CD8-positive, alpha-beta memory T cell (primary cell): ENCODE results near the gene ZNF329. TPM values are rescaled to one million over a fixed set of nuclear protein-coding genes. Genes with fewer than 3 reads are reported as not detected.

Experiments
- CTCF ChIA-PET: fragments of 350-600 bp; sonication (Branson Sonifier 250); formaldehyde crosslinking; loops from one replicate; lab custom pipeline; 2021; ENCODE audit warnings: antibody characterized with exemption; lab: Charles Lee
- POLR2A ChIA-PET: fragments of 350-600 bp; sonication (Branson Sonifier 250); formaldehyde crosslinking; loops from one replicate; lab custom pipeline; 2021; ENCODE audit warnings: antibody characterized with exemption; lab: Charles Lee
- DNase-seq, 5 donors: peaks; one replicate each; pipeline versions ENCODE4 v3.0.0 to v3.0.0-alpha.2; 2020 to 2022; ENCODE audit warnings: mixed read lengths in 1 of 5
- H3K27ac ChIP-seq: one replicate; pipeline ENCODE4 v1.7.0; 2013; ENCODE audit warnings: low read depth, mild to moderate bottlenecking, low read length, moderate library complexity
- H3K27me3 ChIP-seq: 2 replicates; pipeline ENCODE4 v1.7.0; 2013; ENCODE audit warnings: low read length, mild to moderate bottlenecking; ENCODE audit not compliant: insufficient read depth, poor library complexity, severe bottlenecking
- H3K36me3 ChIP-seq: 2 replicates; pipeline ENCODE4 v1.7.0; 2013; ENCODE audit warnings: mild to moderate bottlenecking, low read length, moderate library complexity; ENCODE audit not compliant: insufficient read depth
- H3K4me1 ChIP-seq: 2 replicates; pipeline ENCODE4 v1.7.0; 2013; ENCODE audit warnings: mild to moderate bottlenecking, low read length, moderate library complexity; ENCODE audit not compliant: insufficient read depth
- H3K4me3 ChIP-seq: 2 replicates; pipeline ENCODE4 v1.7.0; 2013; ENCODE audit warnings: mild to moderate bottlenecking, low read length
- H3K9me3 ChIP-seq: 2 replicates; pipeline ENCODE4 v1.7.0; 2013; ENCODE audit warnings: mild to moderate bottlenecking, low read length
- H3K27ac Mint-ChIP-seq, 8 donors: one replicate each; pipeline ENCODE4 v1.8.0; 2020 to 2021; ENCODE audit warnings: mixed read lengths in 8 of 8, mild to moderate bottlenecking in 6 of 8, inconsistent platforms in 3 of 8, moderate library complexity in 3 of 8
- H3K27me3 Mint-ChIP-seq, 2 donors: one replicate each; pipeline ENCODE4 v1.8.0; 2020 to 2021; ENCODE audit warnings: mixed read lengths in 2 of 2, mild to moderate bottlenecking in 1 of 2, moderate library complexity in 1 of 2
- H3K36me3 Mint-ChIP-seq, 3 donors: one replicate each; pipeline ENCODE4 v1.8.0; 2020 to 2021; ENCODE audit warnings: mixed read lengths in 3 of 3, inconsistent platforms in 1 of 3, mild to moderate bottlenecking in 1 of 3
- H3K4me1 Mint-ChIP-seq, 3 donors: one replicate each; pipeline ENCODE4 v1.8.0; 2020 to 2021; ENCODE audit warnings: mixed read lengths in 3 of 3, inconsistent platforms in 1 of 3, mild to moderate bottlenecking in 1 of 3
- H3K4me3 Mint-ChIP-seq, 7 donors: one replicate each; pipeline ENCODE4 v1.8.0; 2020 to 2021; ENCODE audit warnings: mixed read lengths in 7 of 7, mild to moderate bottlenecking in 6 of 7, moderate library complexity in 4 of 7, inconsistent platforms in 2 of 7
- H3K9me3 Mint-ChIP-seq, 5 donors: one replicate each; pipeline ENCODE4 v1.8.0; 2020 to 2022; ENCODE audit warnings: mixed read lengths in 5 of 5, mild to moderate bottlenecking in 3 of 5, moderate library complexity in 2 of 5, inconsistent platforms in 1 of 5
- polyA plus RNA-seq: library from polyadenylated mRNA; unstranded; fragments of 300-500 nt; fragmentation: Illumina TruSeq; gene quantifications from one replicate; pipeline ENCODE4 v1.2.3, GENCODE V29; 2021
- total RNA-seq, 2 experiments: library from RNA; stranded (reverse); gene quantifications; one replicate each; pipeline ENCODE4 v1.2.3, GENCODE V29; 2021

Gene ZNF329
- total and polyA plus RNA-seq, 3 experiments from 2014 or later = 8.7 to 10.3 (median 9.1) TPM

DNA sequence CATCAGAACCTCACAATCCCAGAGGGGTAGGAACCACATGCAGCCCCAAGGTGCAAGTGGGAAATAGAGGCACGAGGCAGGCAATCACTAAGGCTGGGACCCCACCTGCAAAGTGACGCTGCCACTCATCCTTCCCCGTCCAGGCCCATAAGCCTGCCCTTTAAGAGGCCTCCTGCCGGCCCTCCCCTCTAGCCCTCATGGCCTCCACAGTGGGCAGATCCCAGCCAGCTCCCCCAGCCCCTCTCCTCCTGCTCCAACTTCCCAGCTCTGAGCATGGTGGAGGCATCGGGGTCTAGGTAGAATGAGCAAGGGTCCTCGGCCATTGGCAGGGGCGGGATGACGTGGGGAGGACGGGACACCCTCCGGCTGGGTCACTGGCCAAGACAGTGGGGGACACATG lies 55.3 kb downstream of the ZNF329 start:
- Histone ChIP-seq H3K36me3 (no peaks in the 10 kb centered on the region), H3K4me1 (peaks cover 10% of the 10 kb centered on the region), H3K4me3 (no peak overlapping the region), H3K27me3 (no peaks in the 10 kb centered on the region), H3K9me3 (peaks cover 8% of the 10 kb centered on the region), H3K27ac (no peak overlapping the region)
- H3K4me3 Mint-ChIP-seq = no peak overlapping the region
- DNase-seq = no peak
- ChIA-PET POLR2A (interaction anchor here (0.6 kb wide), 1 partner anchor 588 kb away, joined by 3 read pairs; no protein-coding TSS in a partner anchor), CTCF (no interaction called here)
- H3K4me1 Mint-ChIP-seq = peaks cover 8 to 23% (median 19%) of the 10 kb centered on the region in 3 donors
- peaks cover 4 to 31% (median 20%) of the 10 kb centered on the region in 3 donors for H3K36me3 Mint-ChIP-seq
- peaks cover 0 to 51% (median 47%) of the 10 kb centered on the region in 5 donors for H3K9me3 Mint-ChIP-seq
- peak overlapping the region in 1 of 8 donors; percentile 38 for H3K27ac Mint-ChIP-seq
- peaks cover 0 to 3% of the 10 kb centered on the region in 2 donors for H3K27me3 Mint-ChIP-seq

DNA sequence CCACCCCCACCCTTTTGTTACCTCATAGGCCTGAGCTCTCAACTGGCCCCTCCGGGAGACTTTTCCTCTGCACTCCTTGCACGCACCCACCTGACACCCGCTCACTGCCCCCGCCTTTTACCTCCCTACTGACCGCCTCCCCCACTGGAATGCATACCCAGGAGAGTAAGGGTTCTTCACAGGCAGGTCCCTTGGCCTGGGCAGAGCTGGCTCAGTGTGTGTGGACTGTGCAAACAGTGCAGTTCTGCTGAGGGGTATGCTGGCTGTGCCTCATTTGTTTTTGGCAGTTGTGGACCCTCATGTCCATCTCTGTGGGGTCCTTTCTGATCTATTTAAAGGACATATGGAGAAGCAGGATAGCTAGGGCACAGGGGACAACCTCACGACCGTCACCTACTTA lies 57.5 kb downstream of the ZNF329 start:
- Mint-ChIP-seq H3K4me1 (peaks cover under 1 to 16% (median 11%) of the 10 kb centered on the region in 3 donors), H3K4me3 (no peak overlapping the region), H3K9me3 (peaks cover 0 to 38% (median 36%) of the 10 kb centered on the region in 5 donors), H3K27me3 (no peaks in the 10 kb centered on the region), H3K36me3 (peaks cover 0 to 26% (median 19%) of the 10 kb centered on the region in 3 donors), H3K27ac (no peak overlapping the region)
- H3K27me3 ChIP-seq = no peaks in the 10 kb centered on the region
- H3K4me3 ChIP-seq = no peak overlapping the region
- no peaks in the 10 kb centered on the region for H3K36me3 ChIP-seq
- ChIA-PET POLR2A (interaction anchor here (0.5 kb wide), 1 partner anchor 642 kb away, joined by 6 read pairs; no protein-coding TSS in a partner anchor), CTCF (no interaction called here)
- peaks cover 4% of the 10 kb centered on the region for H3K9me3 ChIP-seq
- peaks cover 6% of the 10 kb centered on the region for H3K4me1 ChIP-seq
- no peak for DNase-seq
- H3K27ac ChIP-seq = no peak overlapping the region

DNA sequence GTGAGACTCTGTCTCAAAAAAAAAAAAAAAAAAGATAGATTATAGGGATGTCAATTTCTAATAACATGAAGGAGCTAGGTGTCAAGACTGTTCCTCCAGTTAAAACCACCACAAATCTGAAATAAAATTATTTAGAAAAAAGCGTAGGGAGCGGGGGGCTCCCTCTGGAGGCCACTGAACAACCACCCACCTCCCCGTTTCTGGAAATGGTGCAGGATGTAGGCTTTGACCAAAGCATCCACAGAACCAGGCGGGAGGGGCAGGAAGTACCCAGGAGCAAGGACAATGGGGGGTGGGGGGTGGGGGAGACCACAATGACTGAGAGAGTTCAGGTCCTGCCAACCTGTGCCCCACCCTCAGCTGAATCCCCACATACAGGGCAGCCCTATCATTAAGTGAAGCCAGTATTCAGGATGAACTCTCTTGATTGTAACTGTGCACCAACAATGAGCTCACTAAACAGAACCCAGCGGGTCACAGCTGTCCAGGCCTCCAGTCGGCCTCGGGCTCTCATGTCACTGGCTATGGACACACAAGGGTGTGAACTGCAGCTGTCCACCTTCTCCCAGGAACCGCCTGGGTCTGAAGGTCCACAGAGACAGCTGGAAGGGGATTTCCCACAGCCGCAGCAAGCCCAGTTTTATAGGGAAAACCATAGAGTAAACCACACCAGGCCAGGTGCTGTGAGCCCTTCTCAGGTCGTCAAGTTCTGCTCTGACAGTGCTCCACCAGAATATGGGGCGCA lies 59.2 kb downstream of the ZNF329 start:
- H3K4me1 ChIP-seq = no peaks in the 10 kb centered on the region
- ChIA-PET CTCF (no interaction called here), POLR2A (no interaction called here)
- peaks cover 4% of the 10 kb centered on the region for H3K9me3 ChIP-seq
- Mint-ChIP-seq H3K36me3 (peaks cover 0 to 28% (median 27%) of the 10 kb centered on the region in 3 donors), H3K9me3 (peaks cover 0 to 37% (median 29%) of the 10 kb centered on the region in 5 donors), H3K4me3 (no peak overlapping the region), H3K4me1 (peaks cover 0 to 5% (median 5%) of the 10 kb centered on the region in 3 donors), H3K27me3 (no peaks in the 10 kb centered on the region), H3K27ac (peak overlapping the region in 1 of 8 donors; percentile 88)
- no peaks in the 10 kb centered on the region for H3K27me3 ChIP-seq
- no peak for DNase-seq
- no peaks in the 10 kb centered on the region for H3K36me3 ChIP-seq
- no peak overlapping the region for H3K27ac ChIP-seq
- H3K4me3 ChIP-seq = no peak overlapping the region

DNA sequence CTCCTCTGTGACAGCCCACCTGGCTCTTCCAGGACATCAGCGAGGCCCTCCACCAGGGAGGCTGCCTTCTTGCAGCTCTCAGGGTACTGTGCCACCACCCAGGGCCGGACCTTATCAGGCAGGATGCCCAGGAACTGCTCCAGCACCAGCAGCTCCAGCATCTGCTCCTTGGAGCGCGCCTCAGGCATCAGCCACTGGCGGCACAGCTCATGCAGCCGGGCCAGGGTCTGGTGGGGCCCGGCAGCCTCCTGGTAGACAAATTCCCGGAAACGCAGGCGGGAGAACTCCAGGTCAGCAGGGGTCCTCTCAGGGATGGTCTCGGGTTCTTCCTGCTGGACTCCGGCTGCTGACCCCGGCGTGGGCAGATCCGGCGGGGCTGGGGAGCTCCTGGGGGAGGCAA lies 60.7 kb downstream of the ZNF329 start:
- CTCF ChIA-PET = no interaction called here
- H3K36me3 Mint-ChIP-seq = peaks cover 0 to 24% (median 24%) of the 10 kb centered on the region in 3 donors

DNA sequence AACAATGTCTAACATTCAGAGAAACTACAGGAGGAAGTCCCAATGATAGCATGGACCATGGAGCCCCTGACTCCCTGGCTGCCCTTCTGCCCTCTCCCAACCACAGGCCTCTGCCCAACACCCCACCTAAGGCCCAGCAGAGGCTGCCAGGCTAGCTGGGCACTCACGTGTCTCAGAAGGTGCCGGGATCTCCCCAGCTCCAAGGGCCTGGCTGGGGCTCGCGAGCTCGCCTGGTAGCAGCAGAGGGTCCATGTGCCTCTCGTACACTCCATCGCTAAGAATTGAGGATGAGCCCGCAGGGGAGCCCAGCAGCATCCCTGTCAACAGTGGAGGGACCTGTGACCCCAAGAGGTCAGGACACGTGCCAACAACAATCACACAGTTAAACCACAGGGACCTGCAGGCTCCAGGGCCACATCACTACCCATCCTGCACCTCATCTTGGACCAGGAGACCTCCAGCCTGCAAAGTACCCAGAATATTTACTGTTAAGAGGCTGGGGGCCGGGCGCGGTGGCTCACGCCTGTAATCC lies 62.0 kb downstream of the ZNF329 start:
- Histone ChIP-seq H3K9me3 (peaks cover 4% of the 10 kb centered on the region), H3K36me3 (no peaks in the 10 kb centered on the region), H3K4me3 (no peak overlapping the region), H3K27me3 (no peaks in the 10 kb centered on the region), H3K27ac (no peak overlapping the region), H3K4me1 (no peaks in the 10 kb centered on the region)
- CTCF ChIA-PET = no interaction called here
- Mint-ChIP-seq H3K4me3 (no peak overlapping the region), H3K9me3 (peaks cover 0 to 33% (median 29%) of the 10 kb centered on the region in 5 donors), H3K27me3 (no peaks in the 10 kb centered on the region), H3K27ac (no peak overlapping the region), H3K36me3 (peaks cover 0 to 30% (median 29%) of the 10 kb centered on the region in 3 donors), H3K4me1 (peaks cover 0 to 2% (median 0%) of the 10 kb centered on the region in 3 donors)
- POLR2A ChIA-PET = no interaction called here
- no peak for DNase-seq

More for the DNA sequence above, 60.7 kb downstream of the ZNF329 start:
- Mint-ChIP-seq H3K4me1 (peaks cover 0 to 2% (median 0%) of the 10 kb centered on the region in 3 donors), H3K9me3 (peaks cover 0 to 33% (median 26%) of the 10 kb centered on the region in 5 donors), H3K27ac (no peak overlapping the region), H3K27me3 (no peaks in the 10 kb centered on the region), H3K4me3 (no peak overlapping the region)
- POLR2A ChIA-PET = no interaction called here
- no peak for DNase-seq
- H3K9me3 ChIP-seq = peaks cover 4% of the 10 kb centered on the region
- no peaks in the 10 kb centered on the region for H3K27me3 ChIP-seq
- no peaks in the 10 kb centered on the region for H3K36me3 ChIP-seq
- no peaks in the 10 kb centered on the region for H3K4me1 ChIP-seq
- no peak overlapping the region for H3K4me3 ChIP-seq
- no peak overlapping the region for H3K27ac ChIP-seq

DNA sequence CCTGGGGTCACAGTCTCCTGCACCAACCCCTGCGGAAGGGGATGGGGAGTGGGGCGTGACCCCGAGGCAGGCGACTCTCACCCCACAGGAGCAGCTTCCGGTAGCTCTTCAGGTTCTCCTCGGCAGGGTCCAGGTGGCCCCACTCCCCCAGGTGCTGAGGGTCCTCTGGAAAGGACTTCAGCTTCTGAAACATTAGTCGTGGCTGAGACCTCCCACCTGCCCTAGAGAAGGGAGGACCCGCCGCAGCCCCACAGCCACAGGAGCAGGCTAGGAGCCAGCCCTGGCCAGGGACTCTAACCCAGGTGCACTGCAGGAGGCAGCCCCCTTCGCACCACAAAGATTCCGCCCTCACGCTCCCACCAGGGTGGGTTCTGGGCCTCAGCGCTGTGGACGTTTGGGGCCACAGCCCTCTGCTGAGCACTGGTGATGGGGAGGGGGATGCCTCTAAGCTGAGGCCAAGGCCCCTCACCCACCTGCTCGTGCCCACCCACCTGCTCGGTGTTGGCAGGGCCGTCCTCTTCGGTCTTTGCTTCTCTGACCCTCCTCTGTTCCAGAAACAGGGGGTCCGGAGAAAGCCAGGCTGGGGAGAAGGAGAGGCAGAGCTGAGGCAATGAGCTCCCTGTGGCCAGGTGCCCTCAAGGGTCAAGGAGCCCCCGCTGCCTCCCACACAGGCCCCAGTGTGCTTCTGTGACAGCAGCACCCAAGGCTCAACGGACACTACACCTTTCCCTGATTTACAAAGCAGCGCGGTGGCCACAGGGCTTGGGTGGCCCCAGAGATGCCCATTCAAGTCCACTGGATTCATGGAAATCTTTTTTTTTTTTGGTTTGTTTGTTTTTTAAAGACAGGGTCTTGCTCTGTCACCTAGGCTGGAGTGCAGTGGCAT lies 63.5 kb downstream of the ZNF329 start:
- DNase-seq = no peak
- no peaks in the 10 kb centered on the region for H3K4me1 Mint-ChIP-seq
- Histone ChIP-seq H3K9me3 (peaks cover 9% of the 10 kb centered on the region), H3K27me3 (no peaks in the 10 kb centered on the region), H3K36me3 (no peaks in the 10 kb centered on the region), H3K27ac (no peak overlapping the region), H3K4me3 (no peak overlapping the region), H3K4me1 (no peaks in the 10 kb centered on the region)
- no peaks in the 10 kb centered on the region for H3K27me3 Mint-ChIP-seq
- H3K9me3 Mint-ChIP-seq = peaks cover 0 to 35% (median 33%) of the 10 kb centered on the region in 5 donors
- ChIA-PET CTCF (no interaction called here), POLR2A (interaction anchor here (0.5 kb wide), 1 partner anchor 703 kb away, joined by 4 read pairs; no protein-coding TSS in a partner anchor)
- peaks cover 0 to 30% (median 27%) of the 10 kb centered on the region in 3 donors for H3K36me3 Mint-ChIP-seq
- no peak overlapping the region for H3K4me3 Mint-ChIP-seq
- H3K27ac Mint-ChIP-seq = peak overlapping the region in 1 of 8 donors; percentile 77

DNA sequence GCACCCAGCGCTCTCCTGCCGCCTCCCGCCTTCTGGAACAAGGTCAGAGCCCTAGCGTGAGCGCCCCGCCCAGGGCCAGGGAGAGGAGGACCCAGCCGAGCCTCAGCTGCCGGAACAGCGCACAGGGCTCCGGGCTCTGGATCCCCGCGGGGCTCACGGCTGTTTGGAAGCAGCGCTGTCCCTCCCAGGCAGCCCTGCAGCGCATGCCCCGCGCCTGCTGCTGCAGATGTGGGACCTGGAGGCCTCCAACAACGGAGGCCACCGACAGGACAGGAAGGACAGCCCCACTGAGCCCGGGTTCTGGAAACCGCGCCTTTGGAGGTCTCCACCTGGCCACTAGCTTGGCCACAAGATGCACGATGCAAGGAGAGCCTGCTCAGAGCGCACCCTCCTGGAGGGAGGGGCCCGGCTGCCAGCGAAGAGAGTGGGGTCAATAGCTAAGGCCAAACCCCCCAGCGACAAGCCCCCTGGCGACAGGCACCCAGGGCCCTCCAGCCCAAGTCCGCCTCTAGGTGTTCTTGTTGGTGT lies 65.2 kb downstream of the ZNF329 start:
- H3K4me1 ChIP-seq = no peaks in the 10 kb centered on the region
- H3K9me3 Mint-ChIP-seq = peaks cover 10 to 44% (median 41%) of the 10 kb centered on the region in 5 donors
- no peak for DNase-seq
- no peak overlapping the region for H3K27ac ChIP-seq
- no peak overlapping the region for H3K4me3 Mint-ChIP-seq
- H3K27ac Mint-ChIP-seq = peak overlapping the region in 1 of 8 donors; percentile 50
- no peaks in the 10 kb centered on the region for H3K4me1 Mint-ChIP-seq
- H3K4me3 ChIP-seq = no peak overlapping the region
- H3K27me3 ChIP-seq = no peaks in the 10 kb centered on the region
- H3K27me3 Mint-ChIP-seq = no peaks in the 10 kb centered on the region
- H3K36me3 ChIP-seq = no peaks in the 10 kb centered on the region
- POLR2A ChIA-PET = no interaction called here
- CTCF ChIA-PET = no interaction called here
- peaks cover 22% of the 10 kb centered on the region for H3K9me3 ChIP-seq
- H3K36me3 Mint-ChIP-seq = peaks cover 0 to 28% (median 28%) of the 10 kb centered on the region in 3 donors
